Measurements from ENCODE around the gene NUCB1.
"Not testable (repeated sequence)": the region's sequence is repeated elsewhere in the genome, so short reads cannot be mapped to it uniquely, and the experiment has no call there.

Gene NUCB1

GRCh38 chr19:48868114-48868886 lies 31.8 kb upstream of the NUCB1 start, which contains the start of gene PLEKHA4:
PLEKHA4 (minus strand) TSS chr19:48868617; CDS start chr19:48867620, 997 bp downstream.
- CTCF ChIA-PET, result interaction anchor here (1.0 kb wide), 1 partner anchor 26 kb away, joined by 3 read pairs; no protein-coding TSS in a partner anchor
- peak within 1 kb of the TSS; percentile 98 for H3K27ac ChIP-seq
- DNase-seq (ENCODE audit: low spot score), result no peak
- POLR2A ChIA-PET (ENCODE audit: low non-redundant PET), result interaction anchor here (0.6 kb wide), 1 partner anchor 11 kb away, joined by 3 read pairs; no protein-coding TSS in a partner anchor
- TF ChIP-seq CTCF (conservative IDR thresholded peaks at IDR 0.05; ENCODE audit: low read depth), result no peak

GRCh38 chr19:48870048-48870447 lies 30.1 kb upstream of the NUCB1 start:
- H3K27ac ChIP-seq, result peak overlapping the region; percentile 98
- CTCF ChIA-PET, result interaction anchor here (0.6 kb wide), 1 partner anchor 73 kb away, joined by 3 read pairs; no protein-coding TSS in a partner anchor
- TF ChIP-seq CTCF (conservative IDR thresholded peaks at IDR 0.05; ENCODE audit: low read depth), result no peak
- POLR2A ChIA-PET (ENCODE audit: low non-redundant PET), result interaction anchor here (0.6 to 0.7 kb wide), 2 partner anchors 8 to 74 kb away, joined by 4 read pairs; no protein-coding TSS in a partner anchor
- DNase-seq (ENCODE audit: low spot score), result no peak

GRCh38 chr19:48871471-48872181 lies 28.5 kb upstream of the NUCB1 start:
- CTCF ChIA-PET, result interaction anchor here (0.5 to 0.6 kb wide), 3 partner anchors 28 to 801 kb away, joined by 3 to 4 read pairs (median 3); no protein-coding TSS in a partner anchor

GRCh38 chr19:48872182-48872883 lies 27.8 kb upstream of the NUCB1 start, which contains the start of gene PPP1R15A:
PPP1R15A (plus strand) TSS chr19:48872421; CDS start chr19:48873234, 813 bp downstream.
- peak within 1 kb of the TSS; percentile 98 for H3K27ac ChIP-seq
- TF ChIP-seq CTCF (conservative IDR thresholded peaks at IDR 0.05; ENCODE audit: low read depth), result no peak

More at GRCh38 chr19:48871471-48872181, 28.5 kb upstream of the NUCB1 start:
- DNase-seq (ENCODE audit: low spot score), result not testable (repeated sequence)
- H3K27ac ChIP-seq, result peak overlapping the region; percentile 98
- POLR2A ChIA-PET (ENCODE audit: low non-redundant PET), result interaction anchor here (0.5 to 1.6 kb wide), 6 partner anchors 13 to 124 kb away, joined by 3 to 4 read pairs (median 3); partner anchors contain the start of gene DHDH

GRCh38 chr19:48872884-48873475 lies 27.1 kb upstream of the NUCB1 start:
- POLR2A ChIA-PET (ENCODE audit: low non-redundant PET), result interaction anchor here (0.6 to 1.6 kb wide), 2 partner anchors 60 to 120 kb away, joined by 3 to 4 read pairs; partner anchors contain the start of genes DHDH and GYS1

More at GRCh38 chr19:48872182-48872883, 27.8 kb upstream of the NUCB1 start, which contains the start of gene PPP1R15A:
- ChIA-PET CTCF (interaction anchor here (0.5 to 1.0 kb wide), 4 partner anchors 29 to 800 kb away, joined by 3 to 4 read pairs (median 3); no protein-coding TSS in a partner anchor), POLR2A (ENCODE audit: low non-redundant PET) (interaction anchor here (0.5 to 1.6 kb wide), 7 partner anchors 14 to 125 kb away, joined by 3 to 4 read pairs (median 3); partner anchors contain the start of genes DHDH and GYS1)
- DNase-seq (ENCODE audit: low spot score), result peak; percentile 97

More at GRCh38 chr19:48872884-48873475, 27.1 kb upstream of the NUCB1 start:
- DNase-seq (ENCODE audit: low spot score), result peak; percentile 89
- H3K27ac ChIP-seq, result peak overlapping the region; percentile 98
- CTCF ChIA-PET, result interaction anchor here (0.6 to 1.0 kb wide), 2 partner anchors 98 to 105 kb away, joined by 3 read pairs; no protein-coding TSS in a partner anchor
- TF ChIP-seq CTCF (conservative IDR thresholded peaks at IDR 0.05; ENCODE audit: low read depth), result no peak

Data from RWPE1 (cell line).